WTC11 (cell line): Measurements from ENCODE around the gene F5. TPM values are rescaled to one million over a fixed set of nuclear protein-coding genes. Genes with fewer than 3 reads are reported as not detected.

ENCODE experiments used
- ATAC-seq: fragments of 200-7000 bp; cut with Tn5 transposase; 2 replicates; pipeline ENCODE4 v1.10.0; 2021; ENCODE audit warnings: mild to moderate bottlenecking, moderate library complexity
- CTCF ChIA-PET: fragments of 300-600 bp; sonication (Branson Sonifier 250); formaldehyde crosslinking; loops from one replicate; lab custom pipeline; 2021; ENCODE audit warnings: antibody characterized with exemption; lab: Charles Lee
- POLR2A ChIA-PET: fragments of 350-600 bp; sonication (Branson Sonifier 250); formaldehyde crosslinking; loops from one replicate; lab custom pipeline; 2021; ENCODE audit warnings: antibody characterized with exemption; lab: Charles Lee
- DNase-seq: peaks from one replicate; pipeline ENCODE4 v3.0.0; 2021; ENCODE audit warnings: low spot score
- H3K27ac Mint-ChIP-seq: 2 replicates; pipeline ENCODE4 v1.8.0; 2021; ENCODE audit warnings: mixed read lengths
- H3K27me3 Mint-ChIP-seq: 2 replicates; pipeline ENCODE4 v1.8.0; 2021; ENCODE audit warnings: low read depth, mild to moderate bottlenecking, moderate library complexity, mixed read lengths
- H3K36me3 Mint-ChIP-seq: 2 replicates; pipeline ENCODE4 v1.8.0; 2021; ENCODE audit warnings: mixed read lengths
- H3K4me1 Mint-ChIP-seq: 2 replicates; pipeline ENCODE4 v1.8.0; 2022; ENCODE audit warnings: mixed read lengths
- H3K4me3 Mint-ChIP-seq: 2 replicates; pipeline ENCODE4 v1.8.0; 2021; ENCODE audit warnings: mild to moderate bottlenecking, moderate library complexity, mixed read lengths
- H3K9me3 Mint-ChIP-seq: 2 replicates; pipeline ENCODE4 v1.8.0; 2021; ENCODE audit warnings: mixed read lengths
- CREB1 ChIP-seq: sonication (generic); formaldehyde crosslinking; IDR thresholded peaks from 2 replicates; pipeline ENCODE4 v1.8.0; 2023; ENCODE audit warnings: mild to moderate bottlenecking, missing genetic modification reagents
- EMX1 ChIP-seq: fragments of 250-450 bp; sonication (Bioruptor Pico); IDR thresholded peaks from 2 replicates; pipeline ENCODE4 v1.8.0; 2021; ENCODE audit warnings: mild to moderate bottlenecking
- ESRRA ChIP-seq: sonication (generic); formaldehyde crosslinking; IDR thresholded peaks from 2 replicates; pipeline ENCODE4 v1.8.1; 2022; ENCODE audit warnings: mild to moderate bottlenecking, missing genetic modification reagents, borderline replicate concordance
- FOXP1 ChIP-seq: sonication (generic); formaldehyde crosslinking; IDR thresholded peaks from 2 replicates; pipeline ENCODE4 v1.8.0; 2022; ENCODE audit warnings: missing genetic modification reagents, mild to moderate bottlenecking, moderate library complexity, borderline replicate concordance
- GABPB1 ChIP-seq: sonication (generic); formaldehyde crosslinking; IDR thresholded peaks from 2 replicates; pipeline ENCODE4 v1.8.1; 2023; ENCODE audit warnings: mild to moderate bottlenecking, missing genetic modification reagents
- HMGA2 ChIP-seq: fragments of 250-450 bp; sonication (Bioruptor Pico); IDR thresholded peaks from 2 replicates; pipeline ENCODE4 v1.4.0; 2021; ENCODE audit warnings: mild to moderate bottlenecking, moderate library complexity
- PRRX2 ChIP-seq: fragments of 250-450 bp; sonication (Bioruptor Pico); IDR thresholded peaks from 2 replicates; pipeline ENCODE4 v1.8.0; 2021; ENCODE audit warnings: mild to moderate bottlenecking
- TP53 ChIP-seq: sonication (generic); formaldehyde crosslinking; IDR thresholded peaks from 2 replicates; pipeline ENCODE4 v1.8.1; 2023; ENCODE audit warnings: mild to moderate bottlenecking, missing genetic modification reagents
- ZNF219 ChIP-seq: sonication (generic); formaldehyde crosslinking; IDR thresholded peaks from 2 replicates; pipeline ENCODE4 v1.8.0; 2023; ENCODE audit warnings: missing genetic modification reagents, mild to moderate bottlenecking, borderline replicate concordance
- ZNF263 ChIP-seq: sonication (generic); formaldehyde crosslinking; IDR thresholded peaks from 2 replicates; pipeline ENCODE4 v1.8.1; 2022; ENCODE audit warnings: low read depth, mild to moderate bottlenecking, moderate library complexity, missing genetic modification reagents
- ZNF416 ChIP-seq: fragments of 250-450 bp; sonication (Bioruptor Pico); IDR thresholded peaks from 2 replicates; pipeline ENCODE4 v1.9.0; 2021; ENCODE audit warnings: mild to moderate bottlenecking, inconsistent platforms
- total RNA-seq: library from RNA; stranded (reverse); gene quantifications from 3 replicates; pipeline ENCODE4 v1.2.3, GENCODE V29; 2021
- TF ChIP-seq, protein P1 (sequence below): sonication (generic); formaldehyde crosslinking; IDR thresholded peaks from 2 replicates; pipeline ENCODE4 v1.8.1; 2023; ENCODE audit warnings: mild to moderate bottlenecking, missing genetic modification reagents
- TF ChIP-seq, protein P2 (sequence below): sonication (generic); formaldehyde crosslinking; IDR thresholded peaks from 2 replicates; pipeline ENCODE4 v1.8.0; 2023; ENCODE audit warnings: missing genetic modification reagents
- TF ChIP-seq, protein P3 (sequence below): sonication (generic); formaldehyde crosslinking; conservative IDR thresholded peaks from 2 replicates; pipeline ENCODE4 v1.8.1; 2023; ENCODE audit warnings: mild to moderate bottlenecking, low read depth, missing genetic modification reagents, moderate library complexity
- TF ChIP-seq, protein P4 (sequence below): sonication (generic); formaldehyde crosslinking; IDR thresholded peaks from 2 replicates; pipeline ENCODE4 v1.8.0; 2022; ENCODE audit warnings: mild to moderate bottlenecking, missing genetic modification reagents
- TF ChIP-seq, protein P5 (sequence below): sonication (generic); formaldehyde crosslinking; conservative IDR thresholded peaks from 2 replicates; pipeline ENCODE4 v1.8.1; 2022; ENCODE audit warnings: mild to moderate bottlenecking, missing genetic modification reagents
- TF ChIP-seq, protein P6 (sequence below): fragments of 250-450 bp; sonication (Bioruptor Pico); conservative IDR thresholded peaks from 2 replicates; pipeline ENCODE4 v1.9.0; 2021; ENCODE audit warnings: mild to moderate bottlenecking
- TF ChIP-seq, protein P7 (sequence below): sonication (generic); formaldehyde crosslinking; IDR thresholded peaks from 2 replicates; pipeline ENCODE4 v1.8.1; 2022; ENCODE audit warnings: missing genetic modification reagents, borderline replicate concordance

F5 gene
- total RNA-seq, 1 experiment from 2014 or later: 0.20 TPM

DNA sequence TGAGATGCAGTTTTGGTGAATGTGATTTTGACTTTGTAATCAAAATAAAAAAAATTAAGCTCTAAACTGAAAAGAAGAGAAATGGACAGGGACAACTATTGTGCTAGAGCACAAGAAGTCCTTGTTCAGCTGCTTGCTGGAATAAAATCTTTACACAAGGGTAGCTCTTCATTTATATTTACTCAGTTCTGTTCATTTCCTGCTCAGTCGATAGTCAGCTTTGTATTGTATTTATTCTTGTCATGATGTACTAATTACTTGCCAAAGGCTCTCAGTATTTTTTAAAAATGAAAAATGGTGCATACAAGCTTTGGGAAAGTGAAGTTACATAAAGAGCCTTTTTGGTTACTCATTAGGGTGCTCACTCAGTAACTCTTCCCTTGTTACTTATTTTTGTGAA is 17.8 kb downstream of the F5 start:
- Mint-ChIP-seq H3K4me1 (no peaks in the 10 kb centered on the region), H3K9me3 (peaks cover 14% of the 10 kb centered on the region), H3K4me3 (no peak overlapping the region), H3K36me3 (no peaks in the 10 kb centered on the region), H3K27me3 (no peaks in the 10 kb centered on the region), H3K27ac (no peak overlapping the region)
- no peak for TF ChIP-seq ZNF263 (CRISPR knock-in tag)
- TF ChIP-seq, protein P1, sequence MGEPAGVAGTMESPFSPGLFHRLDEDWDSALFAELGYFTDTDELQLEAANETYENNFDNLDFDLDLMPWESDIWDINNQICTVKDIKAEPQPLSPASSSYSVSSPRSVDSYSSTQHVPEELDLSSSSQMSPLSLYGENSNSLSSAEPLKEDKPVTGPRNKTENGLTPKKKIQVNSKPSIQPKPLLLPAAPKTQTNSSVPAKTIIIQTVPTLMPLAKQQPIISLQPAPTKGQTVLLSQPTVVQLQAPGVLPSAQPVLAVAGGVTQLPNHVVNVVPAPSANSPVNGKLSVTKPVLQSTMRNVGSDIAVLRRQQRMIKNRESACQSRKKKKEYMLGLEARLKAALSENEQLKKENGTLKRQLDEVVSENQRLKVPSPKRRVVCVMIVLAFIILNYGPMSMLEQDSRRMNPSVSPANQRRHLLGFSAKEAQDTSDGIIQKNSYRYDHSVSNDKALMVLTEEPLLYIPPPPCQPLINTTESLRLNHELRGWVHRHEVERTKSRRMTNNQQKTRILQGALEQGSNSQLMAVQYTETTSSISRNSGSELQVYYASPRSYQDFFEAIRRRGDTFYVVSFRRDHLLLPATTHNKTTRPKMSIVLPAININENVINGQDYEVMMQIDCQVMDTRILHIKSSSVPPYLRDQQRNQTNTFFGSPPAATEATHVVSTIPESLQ (CRISPR knock-in tag): no peak
- no peak for TF ChIP-seq ZNF219
- TF ChIP-seq, protein P2, sequence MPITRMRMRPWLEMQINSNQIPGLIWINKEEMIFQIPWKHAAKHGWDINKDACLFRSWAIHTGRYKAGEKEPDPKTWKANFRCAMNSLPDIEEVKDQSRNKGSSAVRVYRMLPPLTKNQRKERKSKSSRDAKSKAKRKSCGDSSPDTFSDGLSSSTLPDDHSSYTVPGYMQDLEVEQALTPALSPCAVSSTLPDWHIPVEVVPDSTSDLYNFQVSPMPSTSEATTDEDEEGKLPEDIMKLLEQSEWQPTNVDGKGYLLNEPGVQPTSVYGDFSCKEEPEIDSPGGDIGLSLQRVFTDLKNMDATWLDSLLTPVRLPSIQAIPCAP (CRISPR knock-in tag): no peak
- TF ChIP-seq, protein P3, sequence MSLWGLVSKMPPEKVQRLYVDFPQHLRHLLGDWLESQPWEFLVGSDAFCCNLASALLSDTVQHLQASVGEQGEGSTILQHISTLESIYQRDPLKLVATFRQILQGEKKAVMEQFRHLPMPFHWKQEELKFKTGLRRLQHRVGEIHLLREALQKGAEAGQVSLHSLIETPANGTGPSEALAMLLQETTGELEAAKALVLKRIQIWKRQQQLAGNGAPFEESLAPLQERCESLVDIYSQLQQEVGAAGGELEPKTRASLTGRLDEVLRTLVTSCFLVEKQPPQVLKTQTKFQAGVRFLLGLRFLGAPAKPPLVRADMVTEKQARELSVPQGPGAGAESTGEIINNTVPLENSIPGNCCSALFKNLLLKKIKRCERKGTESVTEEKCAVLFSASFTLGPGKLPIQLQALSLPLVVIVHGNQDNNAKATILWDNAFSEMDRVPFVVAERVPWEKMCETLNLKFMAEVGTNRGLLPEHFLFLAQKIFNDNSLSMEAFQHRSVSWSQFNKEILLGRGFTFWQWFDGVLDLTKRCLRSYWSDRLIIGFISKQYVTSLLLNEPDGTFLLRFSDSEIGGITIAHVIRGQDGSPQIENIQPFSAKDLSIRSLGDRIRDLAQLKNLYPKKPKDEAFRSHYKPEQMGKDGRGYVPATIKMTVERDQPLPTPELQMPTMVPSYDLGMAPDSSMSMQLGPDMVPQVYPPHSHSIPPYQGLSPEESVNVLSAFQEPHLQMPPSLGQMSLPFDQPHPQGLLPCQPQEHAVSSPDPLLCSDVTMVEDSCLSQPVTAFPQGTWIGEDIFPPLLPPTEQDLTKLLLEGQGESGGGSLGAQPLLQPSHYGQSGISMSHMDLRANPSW: no peak
- TF ChIP-seq PRRX2 (CRISPR knock-in tag): no peak
- TF ChIP-seq ZNF416 (CRISPR knock-in tag): no peak
- TF ChIP-seq, protein P4, sequence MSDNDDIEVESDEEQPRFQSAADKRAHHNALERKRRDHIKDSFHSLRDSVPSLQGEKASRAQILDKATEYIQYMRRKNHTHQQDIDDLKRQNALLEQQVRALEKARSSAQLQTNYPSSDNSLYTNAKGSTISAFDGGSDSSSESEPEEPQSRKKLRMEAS (CRISPR knock-in tag): no peak
- TF ChIP-seq CREB1 (CRISPR knock-in tag): no peak
- no peak for TF ChIP-seq EMX1 (CRISPR knock-in tag)
- no peak for ATAC-seq
- ChIA-PET POLR2A (no interaction called here), CTCF (interaction anchor here (1.0 kb wide), 1 partner anchor 18 kb away, joined by 3 read pairs; the partner anchor contains the start of gene F5)
- no peak for DNase-seq

DNA sequence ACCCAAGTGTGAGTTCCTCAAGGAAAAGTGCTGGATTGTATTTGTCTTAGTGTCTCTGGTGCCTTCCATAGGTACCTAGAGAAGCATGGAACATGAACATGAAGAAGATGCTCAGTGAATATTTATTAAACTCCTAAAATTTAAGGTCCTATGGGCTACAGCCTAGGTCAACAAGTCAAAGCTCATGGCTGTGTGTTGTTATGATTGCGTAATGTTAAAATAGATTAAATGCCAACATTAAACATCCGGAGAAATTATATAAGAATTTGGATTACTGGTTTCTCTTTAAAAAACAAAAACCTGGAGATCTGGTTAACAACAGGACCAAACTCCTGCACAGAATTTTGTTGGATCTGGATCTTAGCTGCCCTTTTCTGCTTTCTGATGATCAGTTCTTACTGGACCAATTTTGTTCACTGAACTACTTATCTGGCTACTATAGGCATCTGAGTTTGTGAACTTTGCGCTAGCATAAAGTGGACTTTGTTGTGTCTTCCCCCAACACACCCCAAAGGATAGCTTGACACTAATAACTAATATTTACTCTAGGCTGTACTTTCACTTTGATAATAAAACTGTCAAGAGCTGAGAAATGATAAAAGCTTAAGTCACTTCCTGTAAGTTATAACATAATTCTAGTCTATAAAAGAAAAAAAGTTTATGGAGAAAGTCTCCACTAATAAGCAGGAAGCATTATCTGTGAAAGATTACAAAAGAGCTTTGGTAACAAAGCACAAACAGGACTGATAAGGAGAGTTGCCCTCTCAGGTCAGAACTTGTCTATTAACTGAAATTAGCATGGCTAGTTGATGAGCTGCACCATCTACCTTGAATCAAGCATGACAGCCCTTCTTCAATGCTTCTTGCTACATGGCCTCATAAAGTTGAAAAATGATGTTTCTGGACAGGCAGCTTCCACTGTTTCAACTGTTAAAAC is 20.7 kb downstream of the F5 start:
- no peaks in the 10 kb centered on the region for H3K4me1 Mint-ChIP-seq
- TF ChIP-seq FOXP1 (no peak), ESRRA (CRISPR knock-in tag) (no peak), GABPB1 (CRISPR knock-in tag) (no peak), TP53 (CRISPR knock-in tag) (no peak), HMGA2 (no peak)
- TF ChIP-seq, protein P5, sequence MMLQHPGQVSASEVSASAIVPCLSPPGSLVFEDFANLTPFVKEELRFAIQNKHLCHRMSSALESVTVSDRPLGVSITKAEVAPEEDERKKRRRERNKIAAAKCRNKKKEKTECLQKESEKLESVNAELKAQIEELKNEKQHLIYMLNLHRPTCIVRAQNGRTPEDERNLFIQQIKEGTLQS (CRISPR knock-in tag): no peak
- TF ChIP-seq, protein P6, sequence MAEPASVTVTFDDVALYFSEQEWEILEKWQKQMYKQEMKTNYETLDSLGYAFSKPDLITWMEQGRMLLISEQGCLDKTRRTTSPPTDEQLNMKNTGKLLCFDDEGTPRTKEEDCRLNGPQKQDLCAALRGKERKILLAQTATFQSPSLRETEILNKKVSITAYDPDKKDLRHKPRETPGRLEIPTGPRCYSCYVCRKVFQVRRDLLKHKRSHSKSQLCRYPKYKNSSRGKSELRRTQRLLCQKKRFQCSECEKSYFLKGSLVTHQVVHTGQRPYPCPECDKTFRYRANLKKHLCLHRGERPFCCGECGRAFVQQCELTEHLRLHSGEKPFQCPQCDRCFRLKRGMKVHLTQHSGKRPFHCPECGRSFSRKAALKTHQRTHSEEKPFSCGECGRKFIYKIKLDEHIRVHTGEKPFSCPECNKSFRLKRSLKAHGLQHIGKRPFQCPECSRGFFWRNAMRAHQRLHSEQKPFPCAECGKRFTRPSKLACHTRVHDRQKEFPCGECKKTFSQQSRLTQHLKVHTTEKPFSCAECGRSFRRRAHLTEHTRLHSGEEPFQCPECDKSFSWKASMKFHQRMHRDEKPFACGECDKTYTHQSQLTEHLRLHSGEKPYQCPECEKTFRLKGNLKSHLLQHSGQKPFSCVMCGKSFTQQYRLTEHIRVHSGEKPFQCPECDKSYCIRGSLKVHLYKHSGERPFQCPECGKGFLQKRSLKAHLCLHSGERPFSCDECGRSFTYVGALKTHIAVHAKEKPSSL (CRISPR knock-in tag): no peak
- TF ChIP-seq, protein P7, sequence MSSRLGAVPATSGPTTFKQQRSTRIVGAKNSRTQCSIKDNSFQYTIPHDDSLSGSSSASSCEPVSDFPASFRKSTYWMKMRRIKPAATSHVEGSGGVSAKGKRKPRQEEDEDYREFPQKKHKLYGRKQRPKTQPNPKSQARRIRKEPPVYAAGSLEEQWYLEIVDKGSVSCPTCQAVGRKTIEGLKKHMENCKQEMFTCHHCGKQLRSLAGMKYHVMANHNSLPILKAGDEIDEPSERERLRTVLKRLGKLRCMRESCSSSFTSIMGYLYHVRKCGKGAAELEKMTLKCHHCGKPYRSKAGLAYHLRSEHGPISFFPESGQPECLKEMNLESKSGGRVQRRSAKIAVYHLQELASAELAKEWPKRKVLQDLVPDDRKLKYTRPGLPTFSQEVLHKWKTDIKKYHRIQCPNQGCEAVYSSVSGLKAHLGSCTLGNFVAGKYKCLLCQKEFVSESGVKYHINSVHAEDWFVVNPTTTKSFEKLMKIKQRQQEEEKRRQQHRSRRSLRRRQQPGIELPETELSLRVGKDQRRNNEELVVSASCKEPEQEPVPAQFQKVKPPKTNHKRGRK (CRISPR knock-in tag): no peak
- CTCF ChIA-PET: no interaction called here
- no peak overlapping the region for H3K27ac Mint-ChIP-seq
- no peak overlapping the region for H3K4me3 Mint-ChIP-seq
- no peaks in the 10 kb centered on the region for H3K27me3 Mint-ChIP-seq
- DNase-seq (no peak), ATAC-seq (no peak)
- H3K36me3 Mint-ChIP-seq: no peaks in the 10 kb centered on the region; the same call in 1 of the 2 replicates
- peaks cover 21% of the 10 kb centered on the region for H3K9me3 Mint-ChIP-seq
- POLR2A ChIA-PET: no interaction called here
